Testis (tissue), 3 donors: ENCODE measurements around the gene IP6K1. TPM values are rescaled to one million over a fixed set of nuclear protein-coding genes. Genes with fewer than 3 reads are reported as not detected.
A peak's percentile ranks its signal among the peaks of the same experiment; 100 is the strongest.

Experiments
- DNase-seq: peaks from one replicate; pipeline ENCODE4 v3.0.0-alpha.2; 2019
- H3K27ac ChIP-seq, 2 donors: fragments of 200-600 bp; sonication (generic); one replicate each; pipeline ENCODE4 v1.5.1; 2019
- H3K27me3 ChIP-seq: fragments of 200-600 bp; sonication (generic); one replicate; pipeline ENCODE4 v1.5.1; 2019
- H3K36me3 ChIP-seq: fragments of 200-600 bp; sonication (generic); one replicate; pipeline ENCODE4 v1.5.1; 2017; ENCODE audit warnings: low read depth; ENCODE audit errors: missing control alignments
- H3K4me1 ChIP-seq: fragments of 200-600 bp; sonication (generic); one replicate; pipeline ENCODE4 v1.5.1; 2019
- H3K4me3 ChIP-seq, 2 donors: fragments of 200-600 bp; sonication (generic); one replicate each; pipeline ENCODE4 v1.5.1; 2017 to 2019
- H3K9me3 ChIP-seq: fragments of 200-600 bp; sonication (generic); one replicate; pipeline ENCODE4 v1.5.1; 2017
- POLR2A ChIP-seq: fragments of 450-650 bp; IDR thresholded peaks from one replicate; pipeline ENCODE4 v1.6.1; 2017; ENCODE audit warnings: antibody characterized with exemption, mild to moderate bottlenecking, moderate library complexity
- WGBS, 2 donors: methylation state at CpG; one replicate each; pipeline ENCODE4 v1.1.5; 2018; 5-methylcytosine and 5-hydroxymethylcytosine counted together
- intact Hi-C: fragments of 100-400 bp; cut with DNase I; formaldehyde crosslinking; loops from one replicate; pipeline ENCODE4 v1.15.1; 2023; ENCODE audit warnings: low total_unique reads
- polyA plus RNA-seq: library from polyadenylated mRNA; stranded (reverse); fragments of 350-450 nt; fragmentation: Illumina TruSeq; extraction: RNeasy Lipid Tissue Mini Kit (QIAGEN cat#74804); gene quantifications from one replicate; pipeline ENCODE4 v1.2.3, GENCODE V29; 2014; ENCODE audit warnings: low read depth, low replicate concordance; ENCODE audit not compliant: insufficient read depth
- total RNA-seq, 2 donors: library from RNA; depleted of rRNA; stranded (reverse); fragments of >200 nt; gene quantifications; one replicate each; pipeline ENCODE4 v1.2.3, GENCODE V29; 2016
- TF ChIP-seq, protein P1 (sequence below), 3 experiments: fragments of 450-650 bp in 2 of 3; fragments of 200-600 bp in 1 of 3; sonication (generic) in 1 of 3; IDR thresholded peaks; one replicate each; pipeline ENCODE4 v1.5.1; 2016 to 2019; ENCODE audit warnings: antibody characterized with exemption in 3 of 3, mild to moderate bottlenecking in 2 of 3, moderate library complexity in 1 of 3

The IP6K1 gene
- total and polyA plus RNA-seq, 3 donors from 2014 or later, result 96.0 to 134 (median 97.4) TPM

DNA sequence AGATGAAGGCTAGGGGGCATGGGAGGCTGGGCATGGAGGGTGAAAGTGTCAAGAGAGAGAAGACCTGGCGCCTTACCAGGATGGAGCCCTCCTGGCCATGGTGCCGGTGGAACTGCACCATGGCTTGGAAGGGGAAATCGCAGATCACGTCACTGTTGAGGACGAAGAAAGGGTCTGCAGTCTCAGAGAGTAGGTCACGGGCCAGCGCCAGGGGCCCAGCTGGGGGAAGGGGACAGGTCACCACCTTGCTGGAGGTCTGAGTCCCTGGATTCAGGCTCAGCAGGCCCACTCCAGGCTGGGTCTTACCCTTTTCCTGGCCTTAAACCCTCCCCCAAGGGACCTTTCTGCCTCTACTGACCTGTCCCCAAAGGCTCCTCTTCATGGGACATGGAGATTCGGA lies 63.4 kb downstream of the IP6K1 start:
- Histone ChIP-seq H3K27ac (peak overlapping the region; percentile 77 to 92), H3K36me3 (no peaks in the 10 kb centered on the region), H3K4me1 (peaks cover 25% of the 10 kb centered on the region), H3K4me3 (peak overlapping the region; percentile 65 to 99), H3K27me3 (no peaks in the 10 kb centered on the region), H3K9me3 (no peaks in the 10 kb centered on the region)
- no peak for DNase-seq
- TF ChIP-seq, protein P1, sequence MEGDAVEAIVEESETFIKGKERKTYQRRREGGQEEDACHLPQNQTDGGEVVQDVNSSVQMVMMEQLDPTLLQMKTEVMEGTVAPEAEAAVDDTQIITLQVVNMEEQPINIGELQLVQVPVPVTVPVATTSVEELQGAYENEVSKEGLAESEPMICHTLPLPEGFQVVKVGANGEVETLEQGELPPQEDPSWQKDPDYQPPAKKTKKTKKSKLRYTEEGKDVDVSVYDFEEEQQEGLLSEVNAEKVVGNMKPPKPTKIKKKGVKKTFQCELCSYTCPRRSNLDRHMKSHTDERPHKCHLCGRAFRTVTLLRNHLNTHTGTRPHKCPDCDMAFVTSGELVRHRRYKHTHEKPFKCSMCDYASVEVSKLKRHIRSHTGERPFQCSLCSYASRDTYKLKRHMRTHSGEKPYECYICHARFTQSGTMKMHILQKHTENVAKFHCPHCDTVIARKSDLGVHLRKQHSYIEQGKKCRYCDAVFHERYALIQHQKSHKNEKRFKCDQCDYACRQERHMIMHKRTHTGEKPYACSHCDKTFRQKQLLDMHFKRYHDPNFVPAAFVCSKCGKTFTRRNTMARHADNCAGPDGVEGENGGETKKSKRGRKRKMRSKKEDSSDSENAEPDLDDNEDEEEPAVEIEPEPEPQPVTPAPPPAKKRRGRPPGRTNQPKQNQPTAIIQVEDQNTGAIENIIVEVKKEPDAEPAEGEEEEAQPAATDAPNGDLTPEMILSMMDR (IDR thresholded peaks at IDR 0.05), result no peak
- TF ChIP-seq POLR2A, result no peak
- 56 to 67% methylated on average over 7 to 8 of the region's 8 CpGs for WGBS, 2 donors
- intact Hi-C loops, result no loop called here

DNA sequence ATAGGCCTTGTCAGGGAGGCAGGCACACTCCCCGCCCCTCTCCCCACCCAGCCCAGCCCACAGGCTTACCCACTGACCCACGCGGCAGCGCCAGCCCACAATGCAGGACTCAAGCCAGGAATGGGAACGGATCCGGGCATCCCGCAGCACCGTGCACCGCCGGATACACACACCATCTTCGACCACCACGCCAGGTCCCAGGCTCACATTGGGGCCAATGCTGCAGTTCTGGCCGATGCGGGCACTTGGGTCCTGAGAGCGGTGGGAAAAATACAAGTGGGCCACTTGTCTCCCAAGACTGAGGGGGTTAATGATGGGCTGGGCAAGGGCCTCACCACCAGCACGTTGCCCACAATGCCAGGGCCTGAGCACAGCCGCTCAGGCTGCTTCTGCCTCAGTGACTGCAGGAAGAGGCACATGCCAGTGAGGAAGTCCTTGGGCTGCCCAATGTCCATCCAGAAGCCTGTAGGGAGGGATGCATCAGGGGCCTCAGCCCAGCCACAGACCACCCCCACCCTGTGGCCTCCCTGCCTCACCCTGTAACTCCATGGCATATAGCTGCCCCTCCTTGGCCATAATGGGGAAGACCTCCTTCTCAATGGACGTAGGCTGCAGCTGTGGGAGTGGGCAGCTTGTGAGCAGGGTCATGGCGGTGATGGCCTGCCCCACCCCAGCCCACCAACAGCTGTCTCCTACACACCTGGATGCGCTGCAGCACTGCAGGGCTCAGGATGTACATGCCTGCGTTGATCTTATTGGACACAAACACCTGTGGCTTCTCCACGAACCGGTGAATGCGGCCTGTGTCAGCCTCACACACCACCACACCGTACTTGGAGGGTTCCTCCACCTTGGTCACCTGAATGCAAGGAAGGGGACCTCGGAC lies 64.2 kb downstream of the IP6K1 start:
- Histone ChIP-seq H3K27me3 (no peaks in the 10 kb centered on the region), H3K27ac (no peak overlapping the region), H3K4me3 (no peak overlapping the region), H3K4me1 (peaks cover 25% of the 10 kb centered on the region), H3K36me3 (no peaks in the 10 kb centered on the region), H3K9me3 (no peaks in the 10 kb centered on the region)
- no peak for DNase-seq
- 81 to 85% methylated on average over 5 to 24 of the region's 26 CpGs for WGBS, 2 donors
- intact Hi-C loops, result no loop called here
- TF ChIP-seq, protein P1 (IDR thresholded peaks at IDR 0.05), result no peak
- no peak for TF ChIP-seq POLR2A

DNA sequence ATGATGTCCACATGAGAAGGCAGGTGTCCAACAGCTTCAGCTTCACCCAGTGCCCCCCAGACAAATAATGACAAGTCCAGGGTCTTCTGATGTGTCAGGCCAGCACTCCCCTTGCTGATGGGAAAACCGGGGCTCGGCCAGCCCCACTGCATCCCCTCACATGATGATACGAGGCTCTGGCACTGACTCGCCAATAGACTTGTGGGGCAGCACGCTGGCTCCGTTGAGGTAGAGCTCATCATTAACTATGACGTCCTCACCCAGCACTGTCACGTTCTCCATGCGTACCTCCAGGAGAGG lies 64.8 kb downstream of the IP6K1 start:
- no peaks in the 10 kb centered on the region for H3K36me3 ChIP-seq
- H3K9me3 ChIP-seq, result no peaks in the 10 kb centered on the region
- DNase-seq, result no peak
- intact Hi-C loops, result no loop called here
- TF ChIP-seq, protein P1 (IDR thresholded peaks at IDR 0.05), result no peak
- TF ChIP-seq POLR2A, result no peak
- WGBS, 2 donors, result 73 to 83% methylated on average over 2 to 9 of the region's 9 CpGs
- H3K27me3 ChIP-seq, result no peaks in the 10 kb centered on the region
- no peak overlapping the region for H3K27ac ChIP-seq
- no peak overlapping the region for H3K4me3 ChIP-seq
- H3K4me1 ChIP-seq, result peaks cover 25% of the 10 kb centered on the region

DNA sequence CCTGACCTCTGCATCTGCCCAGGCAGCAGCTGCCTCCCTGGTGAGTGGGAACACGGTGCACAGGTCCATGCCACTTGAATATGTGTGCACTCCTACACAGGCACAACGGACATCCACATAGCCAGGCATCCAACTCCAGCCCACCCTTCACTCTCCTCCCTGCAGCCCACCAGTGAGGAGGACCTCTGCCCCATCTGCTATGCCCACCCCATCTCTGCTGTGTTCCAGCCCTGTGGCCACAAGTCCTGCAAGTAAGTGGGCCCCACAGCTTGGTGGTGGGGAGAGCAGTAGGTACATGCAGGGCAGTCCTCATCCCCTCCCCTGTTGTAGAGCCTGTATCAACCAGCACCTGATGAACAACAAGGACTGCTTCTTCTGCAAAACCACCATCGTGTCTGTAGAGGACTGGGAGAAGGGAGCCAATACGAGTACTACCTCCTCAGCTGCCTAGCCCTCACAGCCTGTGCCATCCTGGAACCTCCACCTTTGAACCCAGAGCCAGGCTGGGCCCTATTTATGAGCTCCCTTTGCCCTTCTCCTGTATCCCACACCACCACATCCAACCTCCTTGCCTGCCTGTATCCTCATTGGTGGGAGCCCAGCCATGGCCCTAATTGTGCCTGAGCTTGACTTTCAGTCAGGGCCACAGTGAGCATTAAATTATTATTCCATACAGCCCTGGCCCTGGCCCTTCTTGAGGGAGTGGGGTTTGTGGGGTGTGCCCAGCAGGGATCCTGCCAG lies 65.3 kb downstream of the IP6K1 start:
- intact Hi-C loops, result no loop called here
- no peak for DNase-seq
- Histone ChIP-seq H3K4me1 (peaks cover 25% of the 10 kb centered on the region), H3K27ac (no peak overlapping the region), H3K36me3 (no peaks in the 10 kb centered on the region), H3K9me3 (no peaks in the 10 kb centered on the region), H3K27me3 (no peaks in the 10 kb centered on the region), H3K4me3 (no peak overlapping the region)
- 38 to 48% methylated on average over 2 to 4 of the region's 4 CpGs for WGBS, 2 donors
- TF ChIP-seq, protein P1 (IDR thresholded peaks at IDR 0.05), result no peak
- TF ChIP-seq POLR2A, result no peak
